Smooth muscle cell (in vitro differentiated cells): Measurements from ENCODE around the gene FHIT. TPM values are rescaled to one million over a fixed set of nuclear protein-coding genes. Genes with fewer than 3 reads are reported as not detected.

Experiments
- DNase-seq: peaks from one replicate; lab custom pipeline; 2025; ENCODE audit not compliant: unreplicated experiment; lab: John Stamatoyannopoulos, UW
- H2AFZ ChIP-seq: fragments of 200-600 bp; sonication (generic); 2 replicates; pipeline ENCODE4 v1.6.0; 2016; ENCODE audit warnings: antibody characterized with exemption, low read depth, mild to moderate bottlenecking
- H3F3A ChIP-seq: fragments of 200-600 bp; sonication (generic); 2 replicates; pipeline ENCODE4 v1.6.0; 2017; ENCODE audit warnings: antibody characterized with exemption, low read depth
- H3K27ac ChIP-seq: fragments of 200-600 bp; sonication (generic); 2 replicates; pipeline ENCODE4 v1.5.1; 2016; ENCODE audit warnings: low read depth, mild to moderate bottlenecking
- H3K27me3 ChIP-seq: fragments of 200-600 bp; sonication (generic); 2 replicates; pipeline ENCODE4 v1.6.1; 2016; ENCODE audit warnings: low read depth, mild to moderate bottlenecking
- H3K36me3 ChIP-seq: fragments of 200-600 bp; sonication (generic); 2 replicates; pipeline ENCODE4 v1.5.1; 2016; ENCODE audit warnings: low read depth
- H3K4me1 ChIP-seq: fragments of 200-600 bp; sonication (generic); 2 replicates; pipeline ENCODE4 v1.5.1; 2016; ENCODE audit warnings: low read depth
- H3K4me2 ChIP-seq: fragments of 200-600 bp; sonication (generic); 2 replicates; pipeline ENCODE4 v1.6.0; 2016; ENCODE audit warnings: mild to moderate bottlenecking
- H3K4me3 ChIP-seq: fragments of 200-600 bp; sonication (generic); 2 replicates; pipeline ENCODE4 v1.5.1; 2016; ENCODE audit warnings: mild to moderate bottlenecking
- H3K79me2 ChIP-seq: fragments of 200-600 bp; sonication (generic); 2 replicates; pipeline ENCODE4 v1.6.0; 2016; ENCODE audit warnings: low read depth, mild to moderate bottlenecking
- H3K9ac ChIP-seq: fragments of 200-600 bp; sonication (generic); 2 replicates; pipeline ENCODE4 v1.6.0; 2016; ENCODE audit warnings: low read depth
- H3K9me3 ChIP-seq: fragments of 200-600 bp; sonication (generic); replicated peaks from 2 replicates; pipeline ENCODE4 v1.5.1; 2016; ENCODE audit warnings: low read depth
- H4K20me1 ChIP-seq: fragments of 200-600 bp; sonication (generic); 2 replicates; pipeline ENCODE4 v1.6.0; 2016; ENCODE audit warnings: low read depth
- CTCF ChIP-seq: fragments of 200-600 bp; sonication (generic); IDR thresholded peaks from 2 replicates; pipeline ENCODE4 v1.5.1; 2017; ENCODE audit warnings: borderline replicate concordance, mild to moderate bottlenecking, antibody characterized with exemption; ENCODE audit not compliant: insufficient read depth, poor library complexity, severe bottlenecking
- WGBS: methylation state at CpG from one replicate; pipeline ENCODE4 v1.1.7; 2016; ENCODE audit warnings: low lambda C conversion rate; 5-methylcytosine and 5-hydroxymethylcytosine counted together
- polyA plus RNA-seq: library from polyadenylated mRNA; unstranded; fragments of >200 nt; fragmentation: Nextera tagmentation; extraction: Ambion mirVana; gene quantifications from 2 replicates; pipeline ENCODE4 v1.2.1, GENCODE V29; 2016
- total RNA-seq: library from RNA; depleted of rRNA; stranded (reverse); fragments of >200 nt; gene quantifications from 2 replicates; pipeline ENCODE4 v1.2.3, GENCODE V29; 2014

FHIT gene
- total and polyA plus RNA-seq, 2 experiments from 2014 or later, result 5.9 to 6.7 TPM

DNA sequence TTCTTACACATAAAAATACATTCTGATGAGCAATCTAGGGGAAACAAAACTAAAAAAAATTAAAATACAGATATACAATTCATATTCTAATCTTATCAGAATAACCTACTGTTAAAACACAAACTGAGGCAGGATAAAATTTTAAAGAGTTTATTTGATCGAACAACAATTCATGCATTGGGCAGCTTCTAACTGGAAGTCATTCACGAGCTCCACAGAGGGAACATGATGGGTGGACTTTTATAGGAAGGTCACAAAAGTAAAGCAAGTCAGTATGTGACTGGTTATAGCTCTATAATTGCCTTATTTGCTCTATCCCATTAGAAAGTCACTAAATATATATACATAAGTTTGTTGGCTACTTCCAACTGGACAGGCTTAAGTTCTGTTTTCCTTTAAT, 1144.0 kb downstream of the FHIT start:
- DNase-seq, result no peak
- Histone ChIP-seq H3K27me3 (no peaks in the 10 kb centered on the region), H3K27ac (no peak overlapping the region), H3K79me2 (no peaks in the 10 kb centered on the region), H3K9ac (no peak overlapping the region), H3F3A (no peaks in the 10 kb centered on the region), H3K4me3 (no peak overlapping the region), H4K20me1 (no peaks in the 10 kb centered on the region), H2AFZ (no peak overlapping the region), H3K4me1 (no peaks in the 10 kb centered on the region), H3K4me2 (no peak overlapping the region), H3K9me3 (no peaks in the 10 kb centered on the region), H3K36me3 (no peaks in the 10 kb centered on the region)
- no peak for TF ChIP-seq CTCF
- 92% methylated on average over 2 of the region's 2 CpGs for WGBS

DNA sequence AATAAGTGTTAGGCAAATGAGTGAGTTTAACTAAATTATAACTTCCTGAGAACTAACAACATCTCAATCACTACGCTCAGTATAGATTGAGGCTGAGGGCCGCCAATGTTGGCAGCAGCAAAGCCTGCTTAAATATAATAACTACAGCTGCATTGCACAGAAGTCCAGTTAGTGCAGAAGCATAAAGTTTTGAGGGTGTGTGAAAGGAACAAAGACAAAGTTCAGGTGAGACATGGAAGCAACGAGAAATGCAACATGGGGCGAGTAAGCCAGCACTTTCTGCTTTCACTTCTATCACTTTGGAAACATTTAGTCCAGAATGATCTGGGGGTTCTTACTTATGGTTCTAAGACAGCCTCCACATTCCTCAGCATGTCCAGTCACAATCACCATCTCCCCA, 1149.1 kb downstream of the FHIT start:
- Histone ChIP-seq H4K20me1 (no peaks in the 10 kb centered on the region), H3K9ac (no peak overlapping the region), H3K27me3 (no peaks in the 10 kb centered on the region), H3K27ac (no peak overlapping the region), H3K4me2 (no peak overlapping the region), H3K36me3 (no peaks in the 10 kb centered on the region), H3K4me3 (no peak overlapping the region), H3F3A (no peaks in the 10 kb centered on the region), H3K9me3 (no peaks in the 10 kb centered on the region), H3K4me1 (no peaks in the 10 kb centered on the region), H3K79me2 (no peaks in the 10 kb centered on the region), H2AFZ (no peak overlapping the region)
- TF ChIP-seq CTCF, result no peak
- 100% methylated on average over 4 of the region's 4 CpGs for WGBS
- no peak for DNase-seq

DNA sequence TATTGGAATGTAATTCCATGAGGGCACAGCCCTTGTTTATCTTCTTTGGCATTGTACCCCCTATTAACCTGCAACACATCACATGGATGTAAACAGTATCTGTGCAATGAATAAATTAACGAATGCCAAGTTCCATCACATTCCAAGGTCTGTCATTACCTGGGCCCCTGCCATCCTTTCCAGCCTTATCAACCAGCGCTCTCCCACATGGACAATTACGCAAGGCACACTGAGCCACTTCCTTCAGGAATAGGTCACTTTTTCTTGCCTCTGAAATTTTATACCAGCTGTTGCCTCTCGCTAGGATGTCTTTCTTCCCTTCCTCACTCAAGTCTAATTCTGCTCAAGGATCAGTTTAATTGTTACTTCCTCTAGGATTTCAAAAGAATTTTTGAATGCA, 1149.6 kb downstream of the FHIT start:
- Histone ChIP-seq H3K9me3 (no peaks in the 10 kb centered on the region), H3K4me3 (no peak overlapping the region), H2AFZ (no peak overlapping the region), H4K20me1 (no peaks in the 10 kb centered on the region), H3K4me2 (no peak overlapping the region), H3K36me3 (no peaks in the 10 kb centered on the region), H3K4me1 (peaks cover under 1% of the 10 kb centered on the region), H3K27ac (no peak overlapping the region), H3F3A (no peaks in the 10 kb centered on the region), H3K27me3 (no peaks in the 10 kb centered on the region), H3K9ac (no peak overlapping the region), H3K79me2 (no peaks in the 10 kb centered on the region)
- TF ChIP-seq CTCF, result no peak
- DNase-seq, result no peak
- WGBS, result 97% methylated on average over 4 of the region's 4 CpGs

DNA sequence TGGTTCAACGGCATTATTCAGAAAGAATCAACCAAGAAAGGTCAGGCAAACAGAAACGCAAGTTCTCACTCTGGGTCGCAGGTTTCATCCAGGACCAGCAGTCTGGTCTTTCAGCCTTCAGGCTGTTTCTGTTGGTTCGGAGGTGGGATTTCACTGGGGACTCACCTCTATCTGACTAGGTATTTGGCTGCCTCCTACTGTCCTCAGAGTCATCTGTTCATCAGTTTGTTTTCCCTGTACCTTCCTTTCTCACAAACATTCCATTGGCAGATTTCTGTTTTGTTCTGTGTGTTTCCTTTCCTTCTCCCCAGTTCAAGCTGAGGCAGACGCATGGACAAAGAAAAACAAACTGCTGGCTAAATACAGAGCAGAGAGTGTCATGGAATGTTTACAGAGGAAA, 1154.8 kb downstream of the FHIT start:
- Histone ChIP-seq H3K79me2 (no peaks in the 10 kb centered on the region), H3K4me2 (peak overlapping the region; percentile 54), H3K9ac (no peak overlapping the region), H3K27ac (peak overlapping the region; percentile 31), H3K4me1 (peaks cover 3% of the 10 kb centered on the region), H3K4me3 (no peak overlapping the region), H3K9me3 (no peaks in the 10 kb centered on the region), H4K20me1 (no peaks in the 10 kb centered on the region), H3K36me3 (no peaks in the 10 kb centered on the region), H2AFZ (peak overlapping the region; percentile 82), H3F3A (no peaks in the 10 kb centered on the region), H3K27me3 (no peaks in the 10 kb centered on the region)
- 49% methylated on average over 5 of the region's 5 CpGs for WGBS
- no peak for TF ChIP-seq CTCF
- DNase-seq, result no peak
